Activated naive CD8-positive, alpha-beta T cell treated with anti-CD3 and anti-CD28 coated beads, Interleukin-2, amount 50 U/mL, for 16 hours (primary cell): ENCODE measurements around the gene SP2.

Source experiments
- DNase-seq: peaks from one replicate; pipeline ENCODE4 v3.0.0-alpha.2; 2020; ENCODE audit warnings: low read depth, low spot score

Gene SP2

GRCh38 chr17:47870056-47870455 lies 26.0 kb upstream of the SP2 start:
- no peak for DNase-seq

DNA sequence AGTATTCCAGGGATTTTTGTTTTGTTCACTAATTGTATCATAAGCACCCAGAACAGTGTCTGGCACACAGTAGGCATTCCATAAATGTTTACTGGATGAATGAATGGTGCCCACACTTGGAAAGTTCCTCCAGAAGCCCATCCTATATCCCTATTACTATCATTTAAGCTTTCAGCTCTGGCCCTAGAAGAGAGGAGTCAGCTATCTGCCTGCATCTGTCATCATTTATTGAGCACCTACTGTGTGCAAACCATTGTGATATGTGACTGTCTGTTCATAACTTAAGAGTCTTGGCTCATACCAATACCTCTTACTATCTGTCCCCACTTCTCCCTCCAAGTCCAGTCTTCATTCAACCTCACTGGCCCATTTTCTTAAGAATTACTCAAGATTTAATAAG lies 25.0 kb upstream of the SP2 start:
- no peak for DNase-seq

DNA sequence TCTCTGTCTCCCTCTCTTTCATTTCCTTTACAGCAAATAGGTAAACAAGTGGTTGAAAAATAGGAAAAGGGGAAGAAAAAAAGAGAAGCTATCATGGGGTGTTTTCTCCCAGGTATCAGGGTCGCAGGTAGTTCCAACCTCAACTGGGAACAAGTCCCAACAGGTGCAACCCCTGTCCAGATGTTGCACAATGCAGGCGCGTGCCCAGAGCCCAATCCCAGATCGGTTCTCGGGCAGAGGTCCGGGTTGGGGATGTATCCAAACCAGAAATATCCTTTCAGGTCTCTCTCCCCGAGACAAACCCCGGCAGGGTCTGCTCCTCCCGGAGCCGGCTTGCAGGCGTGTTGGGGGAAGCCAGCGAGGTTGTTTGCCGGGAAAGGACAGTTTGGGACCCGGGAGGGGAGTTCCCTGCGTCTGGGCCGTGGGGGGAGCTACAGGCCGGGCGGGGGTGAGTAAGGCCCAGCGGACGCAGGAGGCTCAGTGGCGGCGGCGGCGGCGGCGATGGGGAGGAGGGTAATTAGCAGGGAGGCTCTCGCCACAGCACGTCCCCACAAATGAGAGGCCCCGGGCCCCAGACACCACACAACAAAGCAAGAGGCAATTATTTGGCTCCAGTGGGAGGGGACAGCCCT lies 23.9 kb upstream of the SP2 start:
- no peak for DNase-seq

- DNase-seq: no peak
Observed at GRCh38 chr17:47872651-47873161, 23.3 kb upstream of the SP2 start.

DNA sequence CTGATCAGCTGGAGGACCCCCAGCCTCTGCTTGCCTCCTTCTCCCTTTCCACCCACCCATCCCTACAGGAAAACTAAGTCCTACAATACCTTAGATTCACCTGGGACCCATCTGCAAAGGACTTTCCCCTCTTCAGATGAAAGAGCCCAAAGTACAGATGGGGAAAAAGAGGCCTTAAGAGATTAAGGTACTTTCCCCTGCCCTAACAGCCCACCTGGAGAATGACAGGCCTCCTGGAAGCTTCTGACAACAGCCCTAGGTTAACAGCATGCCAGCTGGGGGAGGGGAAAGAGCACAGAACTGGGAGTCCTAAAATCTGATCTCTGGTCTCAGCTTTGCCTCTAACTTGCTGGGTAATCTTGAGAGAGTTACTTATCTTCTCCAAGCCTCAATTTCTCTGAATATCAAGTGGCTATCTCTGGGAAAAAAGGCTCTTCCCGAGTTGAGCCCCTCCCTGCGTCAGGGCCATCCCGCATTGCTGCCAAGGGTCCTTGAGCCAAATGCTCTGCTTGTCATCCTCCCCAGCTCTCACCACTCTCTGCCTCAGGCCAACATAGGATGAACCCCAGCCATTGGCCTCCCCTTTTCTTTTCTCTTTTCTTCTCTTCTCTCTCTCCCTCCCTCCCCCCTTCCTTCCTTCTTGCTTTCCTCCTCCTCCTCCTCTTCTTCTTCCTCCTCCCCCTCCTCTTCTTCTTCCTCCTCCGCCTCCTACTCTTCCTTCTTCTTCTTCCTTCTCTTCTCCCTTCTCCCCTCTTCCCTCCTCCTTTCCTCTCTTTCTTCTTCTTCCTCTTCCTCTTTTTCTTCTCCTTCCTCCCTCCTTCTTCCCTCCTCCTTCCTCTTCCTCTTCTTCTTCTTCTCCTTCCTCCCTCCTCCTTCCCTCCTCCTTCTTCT lies 22.6 kb upstream of the SP2 start:
- no peak for DNase-seq

- DNase-seq: no peak
Observed at GRCh38 chr17:47875011-47875985, 20.7 kb upstream of the SP2 start.

DNA sequence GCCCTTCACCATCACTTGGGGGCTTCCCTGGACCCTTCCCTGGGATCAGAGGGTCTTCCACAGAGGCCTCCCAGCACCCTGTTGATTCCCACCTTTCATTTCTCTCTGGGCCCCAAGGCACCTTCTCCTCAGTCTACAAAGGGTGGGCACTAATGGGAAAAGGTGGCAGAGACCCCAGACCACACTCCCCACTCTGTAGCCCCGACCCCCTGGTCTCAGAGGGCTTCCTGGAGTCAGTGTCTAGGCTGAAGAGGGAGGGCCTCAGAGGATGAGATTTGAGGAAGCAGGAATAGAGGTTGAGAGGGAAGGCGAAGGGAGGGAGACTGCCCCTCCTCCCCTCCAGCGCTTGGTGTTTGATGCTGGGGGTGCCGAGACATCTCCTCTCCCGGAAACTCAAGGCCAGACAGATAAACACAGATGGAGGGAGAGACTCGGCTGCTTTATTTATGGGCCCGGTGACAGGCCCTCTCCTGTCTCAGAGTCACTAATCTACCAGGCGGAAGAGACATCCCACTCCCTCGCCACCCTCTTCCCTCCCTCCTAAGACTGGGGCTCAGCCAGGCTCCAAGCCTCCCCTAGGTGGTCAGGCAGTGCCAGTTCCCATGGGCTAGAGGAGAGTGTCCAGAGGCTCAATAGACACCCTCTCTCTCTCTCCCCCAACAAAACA lies 18.5 kb upstream of the SP2 start:
- no peak for DNase-seq

- DNase-seq: no peak
Observed at GRCh38 chr17:47878203-47879027, 17.6 kb upstream of the SP2 start.

DNA sequence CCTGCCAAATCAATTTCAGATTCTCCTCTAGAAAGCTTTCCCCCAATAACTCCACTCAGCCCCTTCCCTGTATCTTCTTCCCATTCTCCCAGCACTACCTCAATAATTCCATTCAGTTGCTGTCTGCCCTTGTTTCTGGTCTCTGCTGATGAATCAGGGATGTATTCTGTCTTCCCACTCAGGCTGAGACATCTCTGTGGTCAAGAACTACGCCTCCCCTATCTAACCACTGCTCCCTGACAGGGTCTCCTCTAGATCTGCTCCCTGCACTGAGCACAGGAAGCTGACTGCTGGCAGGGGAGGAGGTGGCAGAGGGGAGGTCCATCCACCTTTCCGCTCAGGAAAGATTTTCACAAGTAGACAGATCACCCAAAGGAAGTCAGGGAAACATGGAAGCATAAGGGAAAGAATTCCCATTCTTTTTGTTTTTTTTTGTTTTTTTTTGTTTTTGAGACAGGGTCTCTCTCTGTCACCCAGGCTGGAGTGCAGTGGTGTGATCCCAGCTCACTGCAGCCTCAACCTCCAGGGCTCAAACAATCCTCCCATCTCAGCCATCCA lies 16.9 kb upstream of the SP2 start:
- no peak for DNase-seq

DNA sequence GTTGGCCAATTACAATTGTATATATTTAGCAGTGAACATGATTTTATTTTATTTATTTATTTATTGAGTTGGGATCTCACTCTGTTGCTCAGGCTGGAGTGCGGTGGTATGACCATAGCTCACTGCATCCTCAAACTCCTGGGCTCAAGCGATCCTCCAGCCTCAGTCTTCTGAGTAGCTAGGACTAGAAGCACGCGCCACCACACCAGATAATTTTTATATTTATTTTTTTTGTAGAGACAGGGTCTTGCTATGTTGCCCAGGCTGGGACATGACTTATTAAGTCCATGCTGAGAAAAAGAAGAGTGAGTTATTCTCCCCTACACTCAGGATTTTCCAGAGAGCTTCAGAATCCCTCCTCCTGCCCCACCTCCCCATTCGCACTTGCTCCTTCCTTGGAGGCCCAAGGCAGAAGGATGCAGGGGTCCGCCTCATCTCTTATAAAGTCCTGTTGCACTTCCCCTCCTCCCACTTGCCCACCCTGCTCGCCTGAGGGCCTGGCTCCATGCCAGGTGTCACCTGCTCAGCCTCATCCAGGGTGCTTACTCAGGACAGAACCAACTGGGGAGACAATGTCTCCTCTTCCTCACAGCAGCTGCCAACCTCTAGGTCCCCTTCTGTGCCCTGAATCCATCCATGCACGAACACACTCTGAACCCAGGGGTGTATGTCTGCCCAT lies 16.1 kb upstream of the SP2 start:
- DNase-seq: no peak

DNA sequence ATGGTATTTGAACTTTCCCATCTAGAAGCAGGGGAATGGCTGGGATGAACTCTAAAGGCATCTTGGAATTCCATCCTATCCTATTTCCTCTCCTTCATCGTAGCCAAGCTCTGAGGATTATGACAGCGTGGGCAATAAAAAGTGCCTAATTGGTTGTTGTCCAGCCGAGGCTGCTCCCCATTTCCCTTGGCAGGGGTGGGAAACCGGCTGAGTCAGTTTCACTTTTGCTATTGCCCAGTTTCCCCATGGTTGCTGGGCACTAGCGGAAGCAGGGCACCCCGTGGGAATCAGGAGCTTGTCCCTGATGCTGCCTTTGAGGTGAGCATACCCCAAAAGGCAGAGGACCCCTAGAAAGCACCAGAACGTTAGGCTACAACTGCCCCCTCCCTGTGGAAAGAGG lies 13.8 kb upstream of the SP2 start:
- DNase-seq: no peak

GRCh38 chr17:47882695-47883588 lies 13.1 kb upstream of the SP2 start:
- DNase-seq: no peak

DNA sequence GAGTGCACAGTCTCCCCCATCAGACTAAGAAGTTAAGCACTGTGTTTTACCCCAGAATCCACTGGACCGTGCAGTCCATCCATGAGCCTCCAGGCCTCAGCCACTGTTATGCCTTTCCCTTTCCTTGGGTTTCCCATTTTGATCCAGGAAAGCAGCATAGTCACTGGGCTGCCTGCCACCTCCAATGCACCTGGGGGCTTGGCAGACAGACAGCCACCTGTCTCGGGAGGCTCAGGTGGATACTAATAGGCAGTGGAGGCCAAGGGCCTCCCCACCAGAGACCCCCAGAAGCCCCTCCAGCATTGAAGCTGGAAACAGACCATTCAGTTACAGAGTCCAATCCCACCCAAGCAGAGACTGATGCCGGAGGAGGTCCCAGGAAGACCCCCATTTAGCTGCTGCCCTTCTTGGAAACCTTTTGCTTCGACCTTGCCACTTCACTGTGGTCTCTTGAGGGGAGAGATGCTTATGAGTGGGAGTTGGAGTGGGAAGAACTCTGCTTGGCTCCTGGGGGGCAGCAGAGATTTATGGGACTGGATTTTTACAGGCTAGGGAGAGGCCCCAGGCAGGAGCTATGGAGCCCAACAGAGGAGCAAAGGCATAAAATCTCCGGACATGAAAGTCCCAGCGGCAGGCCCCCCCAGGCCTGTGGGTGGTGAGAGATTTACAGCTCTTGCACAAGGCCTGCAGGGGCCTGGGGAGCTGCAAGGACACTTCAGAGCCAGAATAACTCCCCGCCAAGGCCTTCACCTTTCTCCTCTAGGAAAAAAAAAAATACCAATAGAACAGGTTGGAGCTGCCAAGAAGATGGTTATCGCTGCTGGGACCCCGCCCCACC lies 12.2 kb upstream of the SP2 start:
- no peak for DNase-seq

DNA sequence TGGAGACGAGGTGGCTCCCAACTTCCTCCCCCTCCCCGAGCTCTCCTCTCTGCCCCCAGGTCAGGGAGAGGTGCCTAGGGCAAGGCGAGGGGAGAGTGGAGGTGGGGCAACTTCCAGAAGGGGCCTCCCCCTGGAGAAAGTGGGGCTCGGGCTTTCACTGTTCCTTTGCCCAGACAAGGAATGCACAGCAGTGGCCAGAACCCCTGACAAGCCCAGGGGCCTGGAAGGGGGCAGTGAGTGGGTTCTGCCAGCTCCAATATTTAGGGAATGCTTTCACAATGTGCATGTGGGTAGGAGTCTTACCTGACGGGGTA lies 11.7 kb upstream of the SP2 start:
- no peak for DNase-seq

GRCh38 chr17:47884905-47885730 lies 10.9 kb upstream of the SP2 start:
- no peak for DNase-seq

DNA sequence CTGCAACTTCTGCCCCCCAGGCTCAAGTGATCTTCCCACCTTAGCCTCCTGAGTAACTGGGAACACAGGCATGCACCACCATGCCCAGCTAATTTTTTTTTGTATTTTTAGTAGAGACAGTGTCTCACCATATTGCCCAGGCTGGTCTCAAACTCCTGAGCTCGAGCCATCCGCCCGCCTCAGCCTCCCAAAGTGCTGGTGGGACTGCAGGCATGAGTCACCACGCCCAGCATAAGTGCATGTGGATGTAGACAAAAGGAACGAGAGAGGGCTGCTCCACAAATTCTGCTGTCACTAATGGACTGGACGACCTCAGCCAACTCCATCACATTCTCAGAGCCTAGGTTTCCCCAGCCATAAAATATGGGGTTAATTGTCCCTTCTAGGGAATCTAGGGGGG lies 7.7 kb upstream of the SP2 start:
- DNase-seq: no peak
